Neural cell (in vitro differentiated cells): ENCODE data around the gene PRF1.

Experiments used
- EP300 ChIP-seq: fragments of 450-650 bp; conservative IDR thresholded peaks from 2 replicates; pipeline ENCODE4 v1.6.1; 2014; ENCODE audit warnings: antibody characterized with exemption, mild to moderate bottlenecking, moderate library complexity; ENCODE audit not compliant: poor library complexity, severe bottlenecking
- EZH2 ChIP-seq: fragments of 200-600, 300-800 bp; shearing (Covaris generic), sonication (generic); IDR thresholded peaks from 2 replicates; pipeline ENCODE4 v1.6.1; 2014; ENCODE audit warnings: antibody characterized with exemption, low read length, borderline replicate concordance, mild to moderate bottlenecking; ENCODE audit not compliant: insufficient read depth, poor library complexity, severe bottlenecking
- MXI1 ChIP-seq: fragments of 450-650 bp; conservative IDR thresholded peaks from 2 replicates; pipeline ENCODE4 v1.6.1; 2014; ENCODE audit warnings: antibody characterized with exemption, mild to moderate bottlenecking; ENCODE audit not compliant: poor library complexity, severe bottlenecking
- POLR2AphosphoS5 ChIP-seq: IDR thresholded peaks from 2 replicates; pipeline ENCODE4 v1.6.1; 2012
- RAD21 ChIP-seq: fragments of 450-650 bp; conservative IDR thresholded peaks from 2 replicates; pipeline ENCODE4 v1.6.1; 2014; ENCODE audit warnings: antibody characterized with exemption, mild to moderate bottlenecking, moderate library complexity
- SMC3 ChIP-seq: fragments of 450-650 bp; conservative IDR thresholded peaks from 2 replicates; pipeline ENCODE4 v1.6.1; 2014; ENCODE audit warnings: antibody characterized with exemption, mild to moderate bottlenecking, moderate library complexity; ENCODE audit not compliant: poor library complexity
- TF ChIP-seq, protein P1 (sequence below): fragments of 450-650 bp; IDR thresholded peaks from 2 replicates; pipeline ENCODE4 v1.5.1; 2014; ENCODE audit warnings: antibody characterized with exemption, mild to moderate bottlenecking, moderate library complexity; ENCODE audit not compliant: poor library complexity, severe bottlenecking
- TF ChIP-seq, protein P2 (sequence below): IDR thresholded peaks from 2 replicates; pipeline ENCODE4 v1.6.1; 2012; ENCODE audit warnings: borderline replicate concordance

DNA sequence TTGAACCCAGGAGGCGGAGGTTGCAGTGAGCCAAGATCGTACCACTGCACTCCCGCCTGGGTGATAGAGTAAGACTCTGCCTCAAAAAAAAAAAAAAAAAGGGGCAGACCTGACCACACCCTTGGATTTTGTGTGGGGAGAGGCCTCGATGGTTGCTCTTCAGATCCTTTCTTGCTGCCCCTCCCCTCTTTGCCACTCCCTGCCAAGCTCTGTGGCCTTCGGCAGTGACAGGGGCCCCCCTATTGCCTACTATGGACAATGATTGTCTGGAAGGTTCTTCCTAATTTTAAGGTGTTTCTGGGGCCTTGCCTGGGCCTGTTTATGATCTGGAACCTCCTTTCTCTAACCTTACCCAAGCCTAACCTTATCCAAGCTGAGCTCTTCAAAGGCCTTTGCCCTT is 795 bp downstream of the PRF1 start:
- TF ChIP-seq EZH2, result no peak
- TF ChIP-seq, protein P1, sequence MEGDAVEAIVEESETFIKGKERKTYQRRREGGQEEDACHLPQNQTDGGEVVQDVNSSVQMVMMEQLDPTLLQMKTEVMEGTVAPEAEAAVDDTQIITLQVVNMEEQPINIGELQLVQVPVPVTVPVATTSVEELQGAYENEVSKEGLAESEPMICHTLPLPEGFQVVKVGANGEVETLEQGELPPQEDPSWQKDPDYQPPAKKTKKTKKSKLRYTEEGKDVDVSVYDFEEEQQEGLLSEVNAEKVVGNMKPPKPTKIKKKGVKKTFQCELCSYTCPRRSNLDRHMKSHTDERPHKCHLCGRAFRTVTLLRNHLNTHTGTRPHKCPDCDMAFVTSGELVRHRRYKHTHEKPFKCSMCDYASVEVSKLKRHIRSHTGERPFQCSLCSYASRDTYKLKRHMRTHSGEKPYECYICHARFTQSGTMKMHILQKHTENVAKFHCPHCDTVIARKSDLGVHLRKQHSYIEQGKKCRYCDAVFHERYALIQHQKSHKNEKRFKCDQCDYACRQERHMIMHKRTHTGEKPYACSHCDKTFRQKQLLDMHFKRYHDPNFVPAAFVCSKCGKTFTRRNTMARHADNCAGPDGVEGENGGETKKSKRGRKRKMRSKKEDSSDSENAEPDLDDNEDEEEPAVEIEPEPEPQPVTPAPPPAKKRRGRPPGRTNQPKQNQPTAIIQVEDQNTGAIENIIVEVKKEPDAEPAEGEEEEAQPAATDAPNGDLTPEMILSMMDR, result no peak
- no peak for TF ChIP-seq EP300
- TF ChIP-seq MXI1, result no peak
- no peak for TF ChIP-seq POLR2AphosphoS5
- TF ChIP-seq SMC3, result no peak
- TF ChIP-seq, protein P2, sequence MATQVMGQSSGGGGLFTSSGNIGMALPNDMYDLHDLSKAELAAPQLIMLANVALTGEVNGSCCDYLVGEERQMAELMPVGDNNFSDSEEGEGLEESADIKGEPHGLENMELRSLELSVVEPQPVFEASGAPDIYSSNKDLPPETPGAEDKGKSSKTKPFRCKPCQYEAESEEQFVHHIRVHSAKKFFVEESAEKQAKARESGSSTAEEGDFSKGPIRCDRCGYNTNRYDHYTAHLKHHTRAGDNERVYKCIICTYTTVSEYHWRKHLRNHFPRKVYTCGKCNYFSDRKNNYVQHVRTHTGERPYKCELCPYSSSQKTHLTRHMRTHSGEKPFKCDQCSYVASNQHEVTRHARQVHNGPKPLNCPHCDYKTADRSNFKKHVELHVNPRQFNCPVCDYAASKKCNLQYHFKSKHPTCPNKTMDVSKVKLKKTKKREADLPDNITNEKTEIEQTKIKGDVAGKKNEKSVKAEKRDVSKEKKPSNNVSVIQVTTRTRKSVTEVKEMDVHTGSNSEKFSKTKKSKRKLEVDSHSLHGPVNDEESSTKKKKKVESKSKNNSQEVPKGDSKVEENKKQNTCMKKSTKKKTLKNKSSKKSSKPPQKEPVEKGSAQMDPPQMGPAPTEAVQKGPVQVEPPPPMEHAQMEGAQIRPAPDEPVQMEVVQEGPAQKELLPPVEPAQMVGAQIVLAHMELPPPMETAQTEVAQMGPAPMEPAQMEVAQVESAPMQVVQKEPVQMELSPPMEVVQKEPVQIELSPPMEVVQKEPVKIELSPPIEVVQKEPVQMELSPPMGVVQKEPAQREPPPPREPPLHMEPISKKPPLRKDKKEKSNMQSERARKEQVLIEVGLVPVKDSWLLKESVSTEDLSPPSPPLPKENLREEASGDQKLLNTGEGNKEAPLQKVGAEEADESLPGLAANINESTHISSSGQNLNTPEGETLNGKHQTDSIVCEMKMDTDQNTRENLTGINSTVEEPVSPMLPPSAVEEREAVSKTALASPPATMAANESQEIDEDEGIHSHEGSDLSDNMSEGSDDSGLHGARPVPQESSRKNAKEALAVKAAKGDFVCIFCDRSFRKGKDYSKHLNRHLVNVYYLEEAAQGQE, result no peak
- no peak for TF ChIP-seq RAD21
